ENCODE data around the gene NFATC2IP. TPM values are rescaled to one million over a fixed set of nuclear protein-coding genes. Genes with fewer than 3 reads are reported as not detected.
"Not testable (repeated sequence)": the region's sequence is repeated elsewhere in the genome, so short reads cannot be mapped to it uniquely, and the experiment has no call there.

Gene NFATC2IP
- total RNA-seq, 1 donor = 31.5 TPM

DNA sequence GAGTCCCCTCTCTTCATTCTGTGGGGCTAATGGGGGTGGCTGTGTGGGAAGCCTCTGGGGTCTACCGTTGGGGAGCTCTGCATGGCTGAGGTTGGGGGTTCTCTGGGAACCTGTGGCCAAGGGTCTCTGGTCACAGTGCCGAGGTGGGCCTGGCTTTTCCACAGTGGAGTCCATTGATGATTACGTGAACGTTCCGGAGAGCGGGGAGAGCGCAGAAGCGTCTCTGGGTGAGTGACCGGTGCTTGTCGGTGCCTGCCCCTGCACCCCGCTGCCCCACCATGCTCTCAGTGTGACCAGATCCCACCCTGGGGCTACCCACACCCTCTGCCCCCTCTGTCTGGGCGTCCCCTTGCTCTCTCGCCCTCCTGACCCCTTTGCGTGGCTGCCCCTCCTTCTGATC, 38.6 kb downstream of the NFATC2IP start:
- no peak overlapping the region for H3K4me3 ChIP-seq (ENCODE audit: low read length)
- no peaks in the 10 kb centered on the region for H3K9me3 ChIP-seq (ENCODE audit: low read depth, low read length)
- peaks cover 35% of the 10 kb centered on the region for H3K4me1 ChIP-seq (ENCODE audit: insufficient read depth, low read length)
- no peaks in the 10 kb centered on the region for H3K27me3 ChIP-seq (ENCODE audit: insufficient read depth, low read length)

DNA sequence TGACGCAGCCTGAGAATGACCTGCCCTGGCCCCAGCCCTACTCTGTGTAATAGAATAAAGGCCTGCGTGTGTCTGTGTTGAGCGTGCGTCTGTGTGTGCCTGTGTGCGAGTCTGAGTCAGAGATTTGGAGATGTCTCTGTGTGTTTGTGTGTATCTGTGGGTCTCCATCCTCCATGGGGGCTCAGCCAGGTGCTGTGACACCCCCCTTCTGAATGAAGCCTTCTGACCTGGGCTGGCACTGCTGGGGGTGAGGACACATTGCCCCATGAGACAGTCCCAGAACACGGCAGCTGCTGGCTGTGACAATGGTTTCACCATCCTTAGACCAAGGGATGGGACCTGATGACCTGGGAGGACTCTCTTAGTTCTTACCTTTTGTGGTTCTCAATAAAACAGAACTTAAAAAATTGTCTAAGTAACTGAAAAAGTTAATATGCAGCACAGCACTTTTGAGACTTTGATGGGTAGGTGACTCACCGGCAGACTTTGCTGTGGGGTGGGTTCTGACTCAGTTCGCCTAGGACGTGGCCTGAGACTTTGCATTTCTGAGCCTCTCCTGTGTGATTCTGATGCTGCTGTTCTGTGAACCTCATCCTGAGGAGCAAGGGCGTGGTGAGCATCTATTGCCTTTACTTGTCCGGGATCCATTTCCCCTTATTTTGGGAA, 39.8 kb downstream of the NFATC2IP start:
- no peaks in the 10 kb centered on the region for H3K27me3 ChIP-seq (ENCODE audit: insufficient read depth, low read length)
- H3K9me3 ChIP-seq (ENCODE audit: low read depth, low read length) = no peaks in the 10 kb centered on the region
- peaks cover 25% of the 10 kb centered on the region for H3K4me1 ChIP-seq (ENCODE audit: insufficient read depth, low read length)
- no peak overlapping the region for H3K4me3 ChIP-seq (ENCODE audit: low read length)

DNA sequence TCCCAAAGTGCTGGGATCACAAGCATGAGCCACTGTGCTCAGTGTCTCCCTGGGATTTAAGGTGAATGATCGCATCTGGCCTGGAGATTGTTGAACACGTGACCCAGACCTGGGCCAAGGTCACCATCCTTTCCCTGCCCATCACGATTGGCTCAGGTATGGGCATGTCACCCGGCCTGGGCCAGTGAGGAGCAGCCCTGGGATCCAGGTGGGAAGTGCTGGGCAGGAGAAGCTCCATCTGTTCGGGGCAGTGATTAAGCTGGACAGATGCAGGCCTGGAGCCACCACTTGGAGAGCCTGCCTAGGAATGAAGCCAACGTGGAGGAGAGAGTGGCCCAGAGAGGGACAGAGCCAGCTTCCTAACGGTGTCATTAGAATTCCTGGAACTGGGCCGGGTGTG, 41.0 kb downstream of the NFATC2IP start:
- Histone ChIP-seq H3K4me1 (ENCODE audit: insufficient read depth, low read length) (peaks cover 23% of the 10 kb centered on the region), H3K4me3 (ENCODE audit: low read length) (no peak overlapping the region), H3K27me3 (ENCODE audit: insufficient read depth, low read length) (no peaks in the 10 kb centered on the region), H3K9me3 (ENCODE audit: low read depth, low read length) (no peaks in the 10 kb centered on the region)

DNA sequence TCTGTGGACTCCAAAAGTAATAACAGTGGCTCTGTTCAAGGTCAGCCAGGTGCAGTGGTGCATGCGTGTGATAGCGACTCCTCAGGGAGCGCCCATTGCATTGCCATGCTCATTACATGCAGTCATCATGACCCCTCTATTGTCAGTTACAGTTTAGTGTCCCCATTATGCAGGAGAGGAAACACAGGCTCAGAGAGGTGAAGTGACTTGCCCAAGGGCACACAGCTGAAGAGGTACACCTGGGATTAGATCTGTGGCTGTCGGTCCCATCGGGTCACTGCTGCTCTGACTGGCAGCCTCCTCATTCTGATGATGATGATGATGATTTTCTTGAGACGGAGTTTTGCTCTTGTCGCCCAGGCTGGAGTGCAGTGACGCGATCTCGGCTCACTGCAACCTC, 41.8 kb downstream of the NFATC2IP start:
- Histone ChIP-seq H3K4me1 (ENCODE audit: insufficient read depth, low read length) (peaks cover 20% of the 10 kb centered on the region), H3K9me3 (ENCODE audit: low read depth, low read length) (no peaks in the 10 kb centered on the region), H3K4me3 (ENCODE audit: low read length) (no peak overlapping the region), H3K27me3 (ENCODE audit: insufficient read depth, low read length) (no peaks in the 10 kb centered on the region)

DNA sequence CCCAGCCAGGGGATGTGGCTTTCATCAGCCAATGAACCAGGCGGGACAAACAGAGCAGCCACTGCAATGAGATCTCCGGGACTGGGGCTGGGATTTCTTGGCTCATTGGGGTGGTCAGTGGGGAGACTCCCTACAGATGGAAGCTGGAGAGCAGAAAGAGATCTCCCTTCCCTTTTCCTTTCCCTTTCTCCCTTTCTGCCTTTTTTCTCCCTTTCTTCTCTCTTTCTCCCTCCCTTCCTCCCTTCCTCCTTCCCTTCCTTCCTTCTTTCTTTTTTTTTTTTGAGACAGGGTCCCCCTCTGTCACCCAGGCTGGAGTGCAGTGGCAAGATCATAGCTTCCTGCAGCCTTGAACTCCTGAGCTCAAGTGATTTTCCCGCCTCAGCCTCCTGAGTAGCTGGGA, 48.1 kb downstream of the NFATC2IP start:
- H3K4me1 ChIP-seq (ENCODE audit: insufficient read depth, low read length) = peaks cover 6% of the 10 kb centered on the region
- no peaks in the 10 kb centered on the region for H3K9me3 ChIP-seq (ENCODE audit: low read depth, low read length)
- H3K4me3 ChIP-seq (ENCODE audit: low read length) = no peak overlapping the region
- H3K27me3 ChIP-seq (ENCODE audit: insufficient read depth, low read length) = no peaks in the 10 kb centered on the region

DNA sequence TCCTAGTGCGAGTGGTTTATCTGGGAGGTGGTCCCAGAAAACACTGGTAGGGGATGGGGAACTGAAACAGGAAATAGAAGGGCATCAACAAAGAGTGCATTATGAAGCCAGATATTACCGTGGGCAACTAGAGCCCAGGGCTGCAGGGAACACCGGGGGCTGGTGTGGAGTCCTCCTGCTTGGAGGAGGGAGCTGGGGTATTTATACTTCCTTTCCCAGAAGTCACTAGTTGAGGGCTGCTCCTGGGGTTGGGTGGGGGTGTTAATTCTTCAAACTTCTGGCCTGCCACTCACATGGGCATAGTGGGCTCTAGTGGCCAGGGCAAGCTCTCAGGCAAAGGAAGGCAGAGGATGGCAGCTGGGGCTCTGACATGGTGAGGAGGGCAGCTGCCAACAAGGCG, 48.8 kb downstream of the NFATC2IP start:
- Histone ChIP-seq H3K9me3 (ENCODE audit: low read depth, low read length) (no peaks in the 10 kb centered on the region), H3K4me1 (ENCODE audit: insufficient read depth, low read length) (peaks cover 6% of the 10 kb centered on the region), H3K27me3 (ENCODE audit: insufficient read depth, low read length) (no peaks in the 10 kb centered on the region), H3K4me3 (ENCODE audit: low read length) (no peak overlapping the region)

DNA sequence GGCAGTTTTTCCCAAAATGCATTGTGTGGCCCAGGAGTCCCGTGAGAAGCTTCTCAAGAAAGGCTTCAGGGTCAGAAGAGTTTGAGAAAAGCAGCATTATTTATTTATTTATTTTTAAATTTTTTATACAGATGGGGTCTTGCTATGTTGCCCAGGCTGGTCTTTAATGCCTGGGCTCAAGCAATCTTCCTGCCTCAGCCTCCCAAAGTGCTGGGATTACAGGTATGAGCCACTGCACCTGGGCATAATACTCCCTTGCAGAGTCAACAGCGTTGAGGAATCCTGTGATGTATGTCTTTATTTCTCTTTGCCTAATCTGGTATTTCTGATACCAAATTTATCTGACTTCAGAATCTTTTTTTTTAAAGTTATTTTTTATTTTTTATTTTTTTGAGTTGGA, 49.3 kb downstream of the NFATC2IP start:
- H3K4me3 ChIP-seq (ENCODE audit: low read length) = no peak overlapping the region
- no peaks in the 10 kb centered on the region for H3K27me3 ChIP-seq (ENCODE audit: insufficient read depth, low read length)
- peaks cover 6% of the 10 kb centered on the region for H3K4me1 ChIP-seq (ENCODE audit: insufficient read depth, low read length)
- no peaks in the 10 kb centered on the region for H3K9me3 ChIP-seq (ENCODE audit: low read depth, low read length)

DNA sequence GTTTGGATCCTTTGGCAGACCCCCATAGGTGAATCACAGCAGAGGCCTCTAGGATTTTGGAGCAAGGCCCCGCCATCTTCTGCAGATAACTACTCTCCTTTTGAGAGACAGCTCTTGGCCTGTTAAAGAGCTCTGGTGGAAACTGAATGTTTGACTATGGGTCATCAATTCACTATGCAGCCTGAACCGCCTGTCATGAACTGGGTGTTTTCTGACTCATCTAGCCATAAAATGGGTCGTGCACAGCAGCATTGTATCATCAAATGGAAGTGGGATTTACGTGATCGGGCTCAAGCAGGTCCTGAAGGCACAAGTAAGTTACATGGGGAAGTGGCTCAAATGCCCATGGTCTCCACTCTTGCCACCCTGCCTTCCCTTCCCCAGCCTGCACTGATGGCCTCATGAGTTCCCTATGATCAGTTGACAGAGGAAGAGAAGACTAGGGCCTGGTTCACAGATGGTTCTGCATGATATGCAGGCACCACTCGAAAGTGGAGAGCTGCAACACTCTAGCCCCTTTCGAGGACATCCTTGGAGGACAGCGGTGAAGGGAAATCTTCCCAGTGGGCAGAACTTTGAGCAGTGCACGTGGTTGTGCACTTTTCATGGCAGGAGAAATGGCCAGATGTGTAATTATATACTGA, 53.9 kb downstream of the NFATC2IP start:
- H3K4me3 ChIP-seq (ENCODE audit: low read length); H3K27me3 ChIP-seq (ENCODE audit: insufficient read depth, low read length); H3K9me3 ChIP-seq (ENCODE audit: low read depth, low read length): not testable (repeated sequence)
- peaks cover 27% of the 10 kb centered on the region for H3K4me1 ChIP-seq (ENCODE audit: insufficient read depth, low read length)

DNA sequence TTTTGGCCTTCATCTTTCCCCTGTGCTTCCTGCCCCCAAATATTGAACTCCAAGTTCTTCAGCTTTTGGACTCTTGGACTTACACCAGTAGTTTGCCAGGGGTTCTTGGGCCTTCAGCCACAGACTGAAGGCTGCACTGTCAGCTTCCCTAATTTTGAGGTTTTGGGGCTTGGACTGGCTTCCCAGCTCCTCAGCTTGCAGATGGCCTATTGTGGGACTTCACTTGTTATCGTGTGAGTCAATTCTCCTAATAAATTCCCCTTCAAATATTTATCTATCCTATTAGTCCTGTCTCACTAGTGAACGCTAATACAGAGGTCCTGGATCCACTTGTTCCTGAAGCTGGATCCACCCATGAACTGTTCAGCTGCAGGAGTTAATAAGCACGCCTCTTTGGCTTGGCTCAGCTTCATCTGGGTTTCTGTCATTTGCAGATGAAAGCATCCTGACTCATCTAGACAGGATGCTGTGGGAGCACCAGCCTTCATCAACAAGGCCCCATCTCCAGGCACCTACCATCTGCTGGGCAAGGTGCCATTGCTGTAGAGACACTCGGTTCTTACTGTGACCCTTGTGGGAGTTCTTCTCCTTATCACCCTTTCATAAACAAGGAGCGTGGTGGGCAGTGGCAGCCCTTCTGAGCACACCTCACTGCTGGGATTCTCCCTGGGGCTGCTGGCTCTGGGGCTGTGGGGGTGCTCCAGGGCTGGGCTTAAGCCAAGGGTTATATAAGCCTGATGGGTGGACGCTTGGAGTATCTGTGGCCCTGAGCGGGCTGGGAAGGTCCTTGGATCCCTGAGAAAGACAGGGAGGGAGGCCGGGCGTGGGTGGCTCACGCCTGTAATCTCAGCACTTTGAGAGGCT, 57.2 kb downstream of the NFATC2IP start:
- Histone ChIP-seq H3K9me3 (ENCODE audit: low read depth, low read length) (no peaks in the 10 kb centered on the region), H3K4me3 (ENCODE audit: low read length) (no peak overlapping the region), H3K4me1 (ENCODE audit: insufficient read depth, low read length) (peaks cover 48% of the 10 kb centered on the region), H3K27me3 (ENCODE audit: insufficient read depth, low read length) (no peaks in the 10 kb centered on the region)

DNA sequence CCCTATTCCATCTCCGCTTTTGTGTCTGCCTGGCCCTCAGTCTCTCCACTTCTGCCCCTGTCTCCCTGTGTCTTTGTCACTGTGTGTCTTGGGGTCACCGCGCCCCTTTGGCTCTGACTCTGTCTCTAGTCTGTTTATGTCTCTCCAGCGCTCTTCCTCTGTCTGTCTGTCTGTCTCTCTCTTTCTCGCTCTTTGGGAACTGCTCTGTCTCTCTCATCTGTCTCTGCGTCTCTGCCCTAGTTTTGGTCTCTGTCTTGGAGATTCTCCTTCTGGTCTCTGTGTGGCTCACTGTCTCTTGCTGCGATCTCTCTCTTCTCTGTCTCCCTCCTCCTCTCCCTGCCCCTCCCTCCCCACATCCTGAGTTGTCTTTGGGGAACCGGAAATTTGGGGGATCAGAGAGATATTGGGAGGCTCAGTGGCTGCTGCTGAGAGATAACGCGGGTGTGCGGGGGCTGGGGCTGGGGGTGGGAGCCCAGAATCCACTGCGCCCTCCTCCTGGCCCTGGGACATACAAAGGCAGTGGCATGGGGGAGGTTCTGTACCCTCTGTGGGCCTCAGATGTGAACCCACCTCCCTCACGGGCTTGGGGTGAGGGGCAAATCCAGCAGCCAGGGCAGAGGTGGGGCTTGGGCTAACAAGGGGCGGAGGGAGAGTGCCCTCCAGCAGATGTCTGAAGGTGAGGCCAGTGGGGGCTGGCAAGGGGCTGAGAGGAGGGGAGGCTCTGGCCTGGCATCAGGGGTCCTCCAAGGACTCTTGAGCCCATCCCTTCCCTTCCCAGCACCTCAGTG, 58.5 kb downstream of the NFATC2IP start:
- Histone ChIP-seq H3K9me3 (ENCODE audit: low read depth, low read length) (no peaks in the 10 kb centered on the region), H3K4me1 (ENCODE audit: insufficient read depth, low read length) (peaks cover 60% of the 10 kb centered on the region), H3K27me3 (ENCODE audit: insufficient read depth, low read length) (no peaks in the 10 kb centered on the region), H3K4me3 (ENCODE audit: low read length) (no peak overlapping the region)

DNA sequence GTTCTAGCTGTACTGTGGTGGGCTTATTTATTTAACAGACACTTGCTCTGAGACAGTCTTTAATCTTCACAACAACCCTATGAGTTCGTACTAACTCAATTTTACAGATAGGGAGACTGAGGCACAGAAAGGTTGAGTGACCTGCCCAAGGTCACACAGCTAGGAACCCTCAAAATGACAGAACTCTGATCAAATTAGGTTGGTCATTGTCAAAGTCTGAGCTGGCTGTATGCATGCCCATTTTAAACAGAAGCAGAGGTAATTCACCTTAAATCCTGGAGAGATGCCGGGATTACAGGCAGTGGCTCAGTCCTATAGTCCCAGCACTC, 59.1 kb downstream of the NFATC2IP start:
- Histone ChIP-seq H3K9me3 (ENCODE audit: low read depth, low read length) (no peaks in the 10 kb centered on the region), H3K27me3 (ENCODE audit: insufficient read depth, low read length) (no peaks in the 10 kb centered on the region), H3K4me3 (ENCODE audit: low read length) (no peak overlapping the region), H3K4me1 (ENCODE audit: insufficient read depth, low read length) (peaks cover 65% of the 10 kb centered on the region)

DNA sequence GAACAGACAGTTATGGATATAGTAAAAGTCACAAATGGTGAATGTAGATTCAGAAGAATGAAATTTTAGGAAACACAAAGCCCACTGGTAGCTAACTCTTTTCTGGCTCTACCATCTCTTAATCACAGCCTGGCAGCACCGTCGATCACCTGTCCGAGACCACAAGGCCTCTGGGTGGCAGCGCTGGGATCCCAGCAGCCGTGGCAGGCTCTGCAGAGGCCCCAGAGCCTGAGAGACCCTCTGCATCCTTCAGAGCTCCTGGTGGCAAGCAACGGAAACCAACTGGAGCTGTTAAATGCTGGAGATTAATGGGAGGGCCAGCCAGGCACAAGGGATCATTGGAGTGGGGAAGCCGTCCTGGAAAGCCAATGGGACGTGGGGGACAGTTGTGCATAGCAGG, 60.4 kb downstream of the NFATC2IP start:
- Histone ChIP-seq H3K4me3 (ENCODE audit: low read length) (no peak overlapping the region), H3K4me1 (ENCODE audit: insufficient read depth, low read length) (peaks cover 77% of the 10 kb centered on the region), H3K27me3 (ENCODE audit: insufficient read depth, low read length) (no peaks in the 10 kb centered on the region), H3K9me3 (ENCODE audit: low read depth, low read length) (no peaks in the 10 kb centered on the region)

DNA sequence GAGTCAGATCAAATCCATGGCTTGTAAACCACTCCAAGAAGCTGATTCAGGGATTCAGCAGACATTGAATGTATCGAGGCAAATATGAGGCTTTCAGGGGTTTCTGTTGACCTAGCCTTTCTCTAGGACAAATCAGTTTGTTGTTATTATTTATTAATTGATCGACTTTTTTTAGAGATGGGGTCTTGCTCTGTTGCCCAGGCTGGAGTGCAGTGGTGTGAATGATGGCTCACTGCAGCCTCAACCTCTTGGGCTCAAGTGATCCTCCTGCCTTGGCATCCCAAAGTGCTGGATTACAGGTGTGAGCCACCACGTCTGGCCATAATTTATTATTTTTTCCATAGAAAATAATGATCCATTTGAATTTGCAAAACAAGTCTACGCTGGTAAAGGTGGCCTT, 61.1 kb downstream of the NFATC2IP start:
- H3K27me3 ChIP-seq (ENCODE audit: insufficient read depth, low read length) = no peaks in the 10 kb centered on the region
- peaks cover 78% of the 10 kb centered on the region for H3K4me1 ChIP-seq (ENCODE audit: insufficient read depth, low read length)
- H3K9me3 ChIP-seq (ENCODE audit: low read depth, low read length) = no peaks in the 10 kb centered on the region
- H3K4me3 ChIP-seq (ENCODE audit: low read length) = no peak overlapping the region

DNA sequence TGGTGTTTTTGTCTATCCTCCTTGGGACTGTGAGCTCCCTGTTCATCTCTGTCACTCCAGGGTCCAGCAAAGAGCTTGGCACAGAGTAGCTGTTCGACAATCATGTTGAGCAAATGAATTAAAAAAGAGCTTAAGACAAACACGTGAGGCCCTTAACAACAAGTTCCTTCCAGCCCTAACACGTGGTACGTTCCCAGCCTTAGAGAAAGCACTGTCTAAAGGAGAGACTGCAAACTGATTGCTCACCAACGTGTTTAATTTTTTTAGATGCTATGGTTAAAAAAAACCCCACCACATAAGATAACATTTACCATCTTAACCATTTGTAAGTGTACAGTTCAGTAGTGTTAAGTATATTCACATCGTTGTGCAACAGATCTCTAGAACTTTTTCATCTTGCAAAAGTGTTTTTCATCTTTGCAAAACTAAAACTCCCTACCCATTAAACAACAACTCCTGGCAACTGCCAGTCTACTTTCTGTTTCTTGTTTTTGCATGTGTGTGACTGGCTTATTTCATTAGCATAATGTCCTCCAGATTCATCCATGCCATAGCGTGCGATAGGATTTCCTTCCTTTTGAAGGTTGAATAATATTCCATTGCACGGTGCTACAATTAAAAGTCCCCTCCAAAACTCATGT, 62.3 kb downstream of the NFATC2IP start:
- Histone ChIP-seq H3K9me3 (ENCODE audit: low read depth, low read length) (no peaks in the 10 kb centered on the region), H3K4me1 (ENCODE audit: insufficient read depth, low read length) (peaks cover 69% of the 10 kb centered on the region), H3K4me3 (ENCODE audit: low read length) (no peak overlapping the region)

More for the DNA sequence above, 62.3 kb downstream of the NFATC2IP start:
- H3K27me3 ChIP-seq (ENCODE audit: insufficient read depth, low read length) = no peaks in the 10 kb centered on the region

Data from mononuclear cell (primary cell).